Pons (tissue), 1 donor: ENCODE results near the gene ABTB2.

Source experiments
- DNase-seq: peaks from one replicate; pipeline ENCODE4 v3.0.0-alpha.2; 2016; ENCODE audit warnings: low spot score

ABTB2 gene

GRCh38 chr11:34209809-34210208 is 148.0 kb downstream of the ABTB2 start:
- DNase-seq: peak; percentile 34

GRCh38 chr11:34208266-34209135 is 149.3 kb downstream of the ABTB2 start:
- DNase-seq: no peak

DNA sequence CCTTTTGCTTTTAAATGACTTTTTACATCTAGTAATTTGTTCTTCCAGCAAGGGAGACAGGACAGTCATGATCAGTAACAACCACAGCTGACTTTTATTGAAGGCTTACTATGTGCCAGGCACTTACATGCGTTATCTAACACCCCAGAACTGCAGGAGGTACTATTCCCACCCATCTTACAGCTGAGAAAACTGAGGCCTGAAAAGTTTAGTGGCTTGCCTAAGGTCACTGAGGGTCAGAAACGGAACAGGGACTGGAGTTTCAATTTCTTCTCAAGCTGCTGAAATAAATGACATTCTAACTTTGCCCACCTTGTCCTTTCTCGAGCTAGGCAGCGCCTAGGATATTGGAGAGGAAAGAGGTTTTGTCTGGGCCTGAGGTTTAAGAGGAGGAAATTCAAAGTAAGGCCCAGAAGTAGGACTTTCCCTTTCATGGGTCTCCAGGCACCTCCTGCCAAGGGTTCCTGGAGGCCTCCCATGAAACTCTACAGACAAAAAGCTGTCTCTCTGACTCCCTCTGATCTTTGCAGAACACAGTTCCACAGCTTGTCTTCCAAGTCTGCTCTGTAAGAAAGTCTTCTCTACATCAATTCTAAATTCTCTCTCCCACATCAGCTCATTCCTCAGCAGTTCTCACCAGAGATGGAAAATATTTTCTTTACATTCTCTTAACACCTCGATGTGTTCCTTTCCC is 150.2 kb downstream of the ABTB2 start:
- DNase-seq: no peak

- no peak for DNase-seq
Measured at GRCh38 chr11:34206407-34207300, 151.2 kb downstream of the ABTB2 start.

DNA sequence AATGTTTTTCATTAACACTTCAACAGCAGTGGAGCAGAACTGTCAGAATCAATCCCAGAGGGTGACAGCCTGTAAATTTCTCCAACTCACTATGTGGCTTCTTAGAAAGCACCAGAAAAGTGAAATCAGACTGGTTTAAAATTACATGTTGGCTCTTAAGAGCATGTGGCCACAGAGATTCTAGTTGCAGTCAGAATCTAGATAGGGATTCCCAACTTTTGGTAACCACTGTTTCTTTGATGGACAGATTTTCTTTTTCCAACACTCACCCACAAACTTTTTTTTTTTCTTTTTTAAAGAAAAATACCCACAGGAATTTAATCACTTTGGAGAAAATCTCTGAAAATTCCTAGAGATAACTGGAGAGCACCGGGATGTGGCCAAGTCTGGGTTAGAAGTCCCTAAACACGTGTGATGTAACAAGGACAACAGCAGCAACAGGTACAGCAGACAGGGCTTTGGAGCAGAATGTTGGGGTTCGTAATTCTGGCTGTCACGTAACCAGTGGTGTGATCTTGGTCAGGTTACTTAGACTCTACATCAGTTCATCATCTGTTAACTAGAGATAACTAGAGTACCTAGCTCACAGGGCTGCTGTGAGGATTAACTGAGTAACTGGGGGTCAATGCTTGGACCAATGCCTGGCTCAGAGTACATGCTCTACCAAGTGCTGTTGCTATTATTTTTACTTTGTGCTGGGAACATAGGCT is 152.3 kb downstream of the ABTB2 start:
- DNase-seq: no peak

GRCh38 chr11:34204396-34205279 is 153.2 kb downstream of the ABTB2 start:
- DNase-seq: no peak

DNA sequence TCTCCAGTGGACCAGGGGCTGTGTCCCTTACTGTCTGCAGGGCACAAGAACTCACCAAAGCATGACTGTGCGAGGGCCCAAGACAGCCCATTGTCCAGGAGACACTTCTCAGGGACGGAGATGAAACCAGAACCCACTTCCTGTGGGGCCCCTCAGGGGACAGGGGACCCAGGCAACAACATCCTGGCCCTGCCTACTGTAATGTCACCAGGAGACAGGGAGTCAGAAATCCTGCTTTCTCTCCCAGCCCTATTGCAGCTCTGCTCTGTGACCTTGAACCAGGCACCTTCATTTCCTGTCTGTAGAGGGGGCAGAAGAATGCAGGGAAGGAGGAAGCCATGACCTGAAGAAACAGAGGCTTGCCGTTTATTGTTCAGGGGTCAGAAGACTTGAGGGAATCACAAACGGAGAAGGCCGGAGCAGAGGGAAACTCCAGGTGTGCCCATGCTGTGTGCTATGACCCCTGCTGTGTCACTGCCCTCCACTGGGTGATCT is 154.4 kb downstream of the ABTB2 start:
- no peak for DNase-seq

- DNase-seq: no peak
Measured at GRCh38 chr11:34201129-34201528, 156.7 kb downstream of the ABTB2 start.

GRCh38 chr11:34199525-34199924 is 158.3 kb downstream of the ABTB2 start:
- no peak for DNase-seq

GRCh38 chr11:34198523-34198922 is 159.3 kb downstream of the ABTB2 start:
- no peak for DNase-seq

GRCh38 chr11:34197256-34197655 is 160.6 kb downstream of the ABTB2 start:
- no peak for DNase-seq

GRCh38 chr11:34194576-34195335 is 163.1 kb downstream of the ABTB2 start:
- DNase-seq: no peak

DNA sequence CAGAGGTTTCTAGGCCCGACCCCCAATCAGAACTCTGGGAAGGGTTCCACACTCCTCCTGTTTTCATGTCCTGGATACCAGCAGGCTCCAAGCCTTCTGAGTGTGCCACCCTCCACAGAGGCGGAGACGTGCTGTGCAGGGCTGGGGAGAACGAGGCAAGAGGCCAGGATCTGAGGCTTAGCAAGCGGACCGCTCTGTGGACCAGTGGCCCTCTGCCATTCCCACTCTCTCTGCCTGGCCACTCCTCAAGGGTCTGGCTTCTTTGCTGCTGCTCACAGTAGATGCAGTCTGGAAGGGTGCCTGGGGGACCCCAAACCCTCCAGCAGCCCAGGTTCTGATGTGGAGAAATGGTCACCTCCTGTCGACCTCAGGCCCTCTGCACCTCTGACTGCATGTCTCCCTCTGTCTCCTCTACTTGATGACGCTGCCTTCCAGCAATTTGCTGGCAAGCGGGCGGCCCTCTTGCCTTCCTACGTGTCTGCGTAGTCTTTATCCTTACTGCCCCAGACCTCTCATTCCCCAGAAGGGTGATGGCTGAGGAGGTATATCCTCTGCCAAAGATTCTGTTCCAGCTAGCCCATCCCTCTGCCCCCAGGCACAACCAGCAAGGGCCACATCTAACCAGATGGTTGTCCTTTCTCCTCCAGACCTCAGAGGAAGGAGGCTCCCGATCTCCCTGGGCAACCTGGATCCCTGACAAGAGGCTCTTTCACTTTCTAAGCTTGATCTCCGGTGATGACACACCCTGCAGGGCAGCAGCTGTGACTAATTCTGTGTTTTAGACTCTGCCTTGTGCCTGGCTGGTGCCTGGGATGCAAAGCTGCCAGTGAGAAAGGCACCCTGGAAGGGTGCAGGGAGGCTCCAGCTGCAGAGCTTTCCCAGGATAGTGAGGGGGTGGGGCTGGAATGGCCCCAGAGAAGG is 165.1 kb downstream of the ABTB2 start:
- peak; percentile 53 for DNase-seq

DNA sequence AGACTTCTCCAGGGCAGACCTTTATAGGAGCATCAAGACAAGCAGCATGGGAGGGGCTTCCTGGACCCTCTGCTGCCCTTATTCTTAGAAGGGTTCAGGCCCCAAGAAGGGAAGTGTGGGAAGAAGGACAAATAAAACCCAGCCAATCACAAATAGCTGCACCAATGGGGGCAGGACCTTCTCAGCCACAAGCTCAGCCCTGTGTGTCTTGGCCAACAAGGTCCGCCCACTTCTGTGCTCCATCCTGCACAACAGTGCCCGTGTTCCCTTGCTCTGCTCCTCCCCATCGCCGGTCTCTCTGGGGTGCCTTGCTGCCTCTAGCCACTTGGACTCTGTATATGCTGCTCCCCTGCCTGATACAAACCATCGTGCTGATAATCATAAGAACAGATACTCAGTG is 166.2 kb downstream of the ABTB2 start:
- no peak for DNase-seq

GRCh38 chr11:34190192-34191139 is 167.3 kb downstream of the ABTB2 start:
- DNase-seq: no peak

DNA sequence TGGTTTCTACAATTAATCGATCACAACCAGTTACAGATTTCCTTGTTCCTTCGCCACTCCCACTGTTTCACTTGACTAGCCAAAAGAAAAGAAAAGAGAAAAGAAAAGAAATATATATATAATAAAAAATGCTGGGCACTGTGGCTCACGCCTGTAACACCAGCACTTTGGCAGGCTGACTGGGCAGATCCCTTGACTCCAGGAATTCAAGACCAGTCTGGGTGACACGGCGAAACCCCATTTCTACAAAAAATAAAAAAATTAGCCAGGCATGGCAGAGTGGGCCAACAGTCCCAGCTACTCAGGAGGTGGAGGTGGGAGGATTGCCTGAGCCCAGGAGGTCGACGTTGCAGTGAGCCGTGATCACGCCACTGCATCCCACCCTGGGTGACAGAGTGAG is 168.6 kb downstream of the ABTB2 start:
- DNase-seq: no peak

DNA sequence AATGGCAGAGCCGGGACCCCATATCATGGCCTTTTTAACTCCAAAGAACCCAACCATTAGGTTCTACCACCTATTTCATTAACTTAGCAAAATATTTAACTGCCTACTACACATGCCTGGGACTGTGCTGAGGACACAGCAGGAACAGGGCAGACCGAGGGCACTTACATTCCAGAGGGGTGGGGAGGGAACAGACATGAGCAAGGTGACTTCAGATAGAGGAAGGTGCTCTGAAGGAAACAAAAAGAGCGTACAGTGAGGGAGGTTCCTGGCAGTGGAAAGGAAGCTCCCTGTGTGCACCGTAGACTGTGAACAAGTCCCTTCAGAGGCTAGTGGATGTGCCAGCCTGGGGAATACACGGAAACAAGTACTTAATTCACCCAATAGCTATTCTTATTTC is 169.6 kb downstream of the ABTB2 start:
- DNase-seq: no peak
